Bronchial epithelial cell (primary cell): ENCODE measurements around the gene SLC38A5. TPM values are rescaled to one million over a fixed set of nuclear protein-coding genes. Genes with fewer than 3 reads are reported as not detected.
A peak's percentile ranks its signal among the peaks of the same experiment; 100 is the strongest.

Experiments
- DNase-seq: peaks from one replicate; pipeline ENCODE4 v3.0.0-alpha.2; 2010; ENCODE audit warnings: low read depth
- FAIRE-seq: peaks from 2 replicates; lab custom pipeline; 2011; peaks lifted over from hg19 to GRCh38; lab: Jason Lieb, UNC
- H3K27me3 ChIP-seq: 2 replicates; pipeline ENCODE4 v1.5.1; 2011; ENCODE audit warnings: low read length; ENCODE audit not compliant: control insufficient read depth, insufficient read depth
- H3K36me3 ChIP-seq: 2 replicates; pipeline ENCODE4 v1.5.1; 2011; ENCODE audit warnings: low read length; ENCODE audit not compliant: control insufficient read depth, insufficient read depth
- H3K4me3 ChIP-seq: 2 replicates; pipeline ENCODE4 v1.5.1; 2011; ENCODE audit warnings: mild to moderate bottlenecking, low read depth, low read length, control low read depth
- CTCF ChIP-seq: IDR thresholded peaks from 2 replicates; pipeline ENCODE4 v1.5.1; 2011; ENCODE audit warnings: mild to moderate bottlenecking, moderate library complexity, low read length, control low read depth, inconsistent platforms; ENCODE audit not compliant: insufficient read depth, severe bottlenecking
- total RNA-seq: library from RNA; depleted of rRNA; stranded (reverse); fragments of >200 nt; gene quantifications from 2 replicates; pipeline ENCODE4 v1.2.1, GENCODE V29; 2014

The SLC38A5 gene
- total RNA-seq, 1 donor from 2014 or later, result 348 TPM

GRCh38 chrX:48475774-48476577, 5.9 kb upstream of the SLC38A5 start, which contains the start of gene FTSJ1:
TSS of gene FTSJ1 (plus strand) at chrX:48476199. CDS start at chrX:48478048, 1,849 bp downstream.
- Histone ChIP-seq H3K4me3 (peak within 1 kb of the TSS; percentile 80), H3K27me3 (no peaks in the 10 kb centered on the region), H3K36me3 (peaks cover 6% of the 10 kb centered on the region)
- DNase-seq (peak; percentile 81), FAIRE-seq (no peak)
- TF ChIP-seq CTCF, result no peak

GRCh38 chrX:48475296-48475695, 5.2 kb upstream of the SLC38A5 start:
- FAIRE-seq (no peak), DNase-seq (no peak)
- no peak for TF ChIP-seq CTCF
- H3K27me3 ChIP-seq, result no peaks in the 10 kb centered on the region
- H3K36me3 ChIP-seq, result peaks cover 4% of the 10 kb centered on the region
- H3K4me3 ChIP-seq, result peak overlapping the region; percentile 80

- TF ChIP-seq CTCF, result no peak
- Histone ChIP-seq H3K27me3 (no peaks in the 10 kb centered on the region), H3K4me3 (no peak overlapping the region), H3K36me3 (peaks cover 4% of the 10 kb centered on the region)
- no peak for DNase-seq
- FAIRE-seq, result no peak
These were observed 4.5 kb upstream of the SLC38A5 start for GRCh38 chrX:48474581-48474980.

GRCh38 chrX:48474127-48474526, 4.1 kb upstream of the SLC38A5 start:
- no peak overlapping the region for H3K4me3 ChIP-seq
- DNase-seq (no peak), FAIRE-seq (no peak)
- TF ChIP-seq CTCF, result peak; percentile 36
- peaks cover 4% of the 10 kb centered on the region for H3K36me3 ChIP-seq
- no peaks in the 10 kb centered on the region for H3K27me3 ChIP-seq

- DNase-seq, result no peak
- peaks cover 3% of the 10 kb centered on the region for H3K36me3 ChIP-seq
- no peaks in the 10 kb centered on the region for H3K27me3 ChIP-seq
- no peak for TF ChIP-seq CTCF
- H3K4me3 ChIP-seq, result no peak overlapping the region
- FAIRE-seq, result no peak
These were observed 3.6 kb upstream of the SLC38A5 start for GRCh38 chrX:48473704-48473990.
